ENCODE results near the gene WBP2.
"Not testable (repeated sequence)": the region's sequence is repeated elsewhere in the genome, so short reads cannot be mapped to it uniquely, and the experiment has no call there.

WBP2 gene

GRCh38 chr17:75888484-75888883 lies 33.3 kb upstream of the WBP2 start:
- no peak for DNase-seq

- DNase-seq = not testable (repeated sequence)
Measured at GRCh38 chr17:75885860-75886259, 30.7 kb upstream of the WBP2 start.

GRCh38 chr17:75885431-75885830 lies 30.3 kb upstream of the WBP2 start:
- no peak for DNase-seq

- no peak for DNase-seq
Measured at GRCh38 chr17:75881678-75882454, 26.7 kb upstream of the WBP2 start.

- no peak for DNase-seq
Measured at GRCh38 chr17:75880266-75880665, 25.1 kb upstream of the WBP2 start.

- no peak for DNase-seq
Measured at GRCh38 chr17:75878174-75878998, 23.3 kb upstream of the WBP2 start, which contains the start of gene TRIM47. Gene TRIM47, minus strand, starts transcription at chr17:75878581. Its CDS starts 33 bp downstream, at chr17:75878548.

GRCh38 chr17:75877752-75878173 lies 22.6 kb upstream of the WBP2 start:
- peak; percentile 21 for DNase-seq

- no peak for DNase-seq
Measured at GRCh38 chr17:75876938-75877751, 22.0 kb upstream of the WBP2 start.

GRCh38 chr17:75876190-75876937 lies 21.2 kb upstream of the WBP2 start:
- DNase-seq = no peak

- DNase-seq = no peak
Measured at GRCh38 chr17:75875940-75876189, 20.7 kb upstream of the WBP2 start.

GRCh38 chr17:75875182-75875939 lies 20.2 kb upstream of the WBP2 start:
- no peak for DNase-seq

GRCh38 chr17:75874323-75875181 lies 19.4 kb upstream of the WBP2 start:
- DNase-seq = no peak

GRCh38 chr17:75873587-75874322 lies 18.6 kb upstream of the WBP2 start:
- DNase-seq = no peak

GRCh38 chr17:75872434-75873351 lies 17.6 kb upstream of the WBP2 start:
- no peak for DNase-seq

GRCh38 chr17:75870228-75870627 lies 15.1 kb upstream of the WBP2 start:
- DNase-seq = not testable (repeated sequence)

GRCh38 chr17:75869282-75870141 lies 14.4 kb upstream of the WBP2 start:
- no peak for DNase-seq

GRCh38 chr17:75868730-75869281 lies 13.7 kb upstream of the WBP2 start:
- not testable (repeated sequence) for DNase-seq
